Measurements from ENCODE around the gene PHLPP1.
"Not testable (repeated sequence)": the region's sequence is repeated elsewhere in the genome, so short reads cannot be mapped to it uniquely, and the experiment has no call there.

Gene PHLPP1

DNA sequence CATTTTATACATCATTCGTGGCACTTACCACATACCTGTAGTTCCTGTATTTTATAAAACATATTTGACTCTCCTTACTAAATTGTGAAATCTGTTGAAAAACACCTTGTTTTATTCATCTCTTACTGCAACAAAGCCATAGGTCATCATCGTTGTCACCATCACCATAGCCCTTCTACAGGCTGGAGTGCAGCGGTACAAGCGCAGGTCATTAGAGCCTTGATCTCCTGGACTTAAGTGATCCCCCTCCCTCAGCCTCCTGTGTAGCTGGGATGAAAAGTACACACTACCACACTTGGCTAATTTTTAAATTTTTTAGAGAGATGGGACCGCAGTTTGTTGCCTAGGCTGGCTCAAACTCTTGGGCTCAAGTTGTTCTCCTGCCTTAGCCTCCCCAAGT is 184.2 kb downstream of the PHLPP1 start:
- no peak for DNase-seq

DNA sequence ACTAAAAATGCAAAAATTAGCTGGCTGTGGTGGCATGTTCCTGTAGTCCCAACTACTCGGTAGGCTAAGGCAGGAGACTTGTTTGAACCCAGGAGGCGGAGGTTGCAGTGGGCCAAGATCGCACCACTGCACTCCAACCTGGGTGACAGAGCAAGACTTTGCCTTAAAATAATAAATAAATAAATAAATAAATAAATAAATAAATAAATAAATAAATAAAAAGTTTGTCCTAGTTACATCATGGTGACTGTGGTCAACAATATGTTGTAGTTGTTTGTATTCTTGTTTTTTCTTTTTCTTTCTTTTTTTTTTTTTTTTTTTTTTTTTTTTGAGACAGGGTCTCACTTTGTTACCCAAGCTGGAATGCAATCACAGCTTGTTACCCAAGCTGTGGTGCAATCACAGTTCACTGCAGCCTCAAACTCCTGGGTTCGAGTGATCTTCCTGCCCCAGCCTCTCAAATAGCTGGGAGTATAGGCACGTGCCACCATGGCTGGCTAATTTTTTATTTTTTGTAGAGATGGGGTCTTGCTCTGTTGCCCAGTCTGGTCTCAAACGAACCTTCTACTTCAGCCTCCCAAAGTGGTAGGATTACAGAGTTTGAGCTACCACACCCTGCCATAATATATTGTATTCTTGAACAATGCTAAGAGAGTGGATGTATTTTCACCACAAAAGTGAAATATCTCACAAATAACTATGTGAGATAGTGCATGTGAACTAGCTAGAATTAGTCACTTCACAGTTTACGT is 185.0 kb downstream of the PHLPP1 start:
- DNase-seq: no peak

DNA sequence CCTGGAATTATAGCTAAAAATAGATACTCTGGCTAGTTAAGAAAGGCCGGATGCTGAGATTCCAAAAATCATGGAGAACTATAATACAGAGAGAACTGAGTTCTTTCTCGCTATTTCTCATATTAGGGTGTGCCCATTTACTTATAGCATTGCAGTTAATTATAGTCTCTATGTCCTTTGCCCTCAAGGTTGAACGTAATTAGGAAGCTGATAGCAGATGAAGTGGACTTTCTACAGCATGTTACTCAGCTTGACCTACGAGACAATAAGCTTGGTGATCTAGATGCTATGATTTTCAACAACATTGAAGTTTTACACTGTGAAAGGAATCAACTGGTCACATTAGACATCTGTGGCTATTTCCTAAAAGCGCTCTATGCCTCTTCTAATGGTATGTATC is 187.4 kb downstream of the PHLPP1 start:
- no peak for DNase-seq

DNA sequence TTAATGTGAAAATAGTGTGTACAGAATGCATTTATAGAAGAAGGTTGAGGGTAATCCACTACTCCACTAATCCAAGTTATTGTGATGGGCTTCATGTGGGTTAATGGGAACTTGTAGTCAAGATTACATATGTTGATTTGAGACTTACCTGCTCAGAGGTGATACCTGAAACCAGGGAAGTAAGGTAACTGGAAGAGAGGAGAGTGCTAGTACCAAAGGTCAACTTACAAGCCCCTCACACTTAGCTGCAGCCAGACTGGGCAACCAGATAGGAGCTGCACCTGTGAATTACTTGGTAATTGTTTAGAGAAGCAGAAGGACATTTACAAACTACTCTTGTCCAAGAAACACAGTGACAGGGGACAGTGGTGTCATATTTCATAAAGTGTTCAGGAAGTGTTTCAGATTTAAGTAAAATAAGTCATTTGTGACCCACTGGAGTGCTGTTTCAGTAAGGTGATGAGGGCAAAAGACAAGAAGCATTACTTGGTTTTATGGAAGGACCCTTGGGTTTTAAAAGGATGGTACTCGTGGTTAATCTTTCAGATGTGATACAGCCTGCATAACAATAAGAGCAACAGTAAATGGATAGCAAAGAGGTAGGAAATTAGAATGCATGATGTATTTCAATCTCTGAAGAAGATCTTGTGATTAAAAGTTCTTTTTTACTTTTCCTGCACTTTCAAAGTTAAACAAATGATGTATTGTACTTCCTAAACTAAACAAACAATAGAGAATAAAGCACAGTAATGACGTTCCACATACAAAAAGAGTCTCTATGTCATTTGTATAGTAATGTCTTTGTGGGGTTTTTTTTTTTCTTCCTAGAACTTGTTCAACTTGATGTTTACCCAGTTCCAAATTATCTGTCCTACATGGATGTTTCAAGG is 189.3 kb downstream of the PHLPP1 start:
- DNase-seq: no peak

DNA sequence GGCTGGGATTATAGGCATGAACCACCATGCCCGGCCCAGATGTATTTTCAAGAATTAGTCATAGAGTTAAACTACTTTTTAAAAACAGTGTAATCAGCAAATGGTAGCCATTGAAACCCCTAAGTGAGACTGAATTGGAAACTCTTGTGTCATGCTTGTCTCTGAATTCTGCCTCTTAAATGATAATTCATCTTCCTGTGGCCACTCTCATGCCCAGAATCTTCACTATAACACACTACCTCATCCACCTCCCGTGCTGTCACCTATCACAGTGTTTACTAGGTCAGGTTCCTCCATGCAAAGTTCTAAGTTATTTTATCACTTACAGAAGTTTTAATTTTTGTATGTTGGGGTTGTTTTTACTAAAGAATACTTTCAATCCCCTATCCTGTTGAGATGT is 197.5 kb downstream of the PHLPP1 start:
- no peak for DNase-seq

DNA sequence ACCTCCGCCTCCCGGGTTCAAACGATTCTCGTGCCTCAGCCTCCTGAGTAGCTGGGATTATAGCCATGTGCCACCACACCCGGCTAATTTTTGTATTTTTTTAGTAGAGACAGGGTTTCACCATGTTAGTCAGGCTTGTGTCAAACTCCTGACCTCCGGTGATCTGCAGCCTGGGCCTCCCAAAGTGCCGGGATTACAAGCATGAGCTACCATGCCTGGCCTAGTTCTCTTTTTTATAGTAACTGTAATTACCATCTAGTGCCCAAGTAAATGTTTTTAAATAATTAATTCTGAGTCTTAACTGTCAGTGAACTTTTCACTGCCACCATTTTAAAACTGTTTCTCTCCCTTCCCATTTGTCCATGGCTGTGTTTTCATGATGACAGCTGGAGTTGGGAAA is 198.5 kb downstream of the PHLPP1 start:
- not testable (repeated sequence) for DNase-seq

DNA sequence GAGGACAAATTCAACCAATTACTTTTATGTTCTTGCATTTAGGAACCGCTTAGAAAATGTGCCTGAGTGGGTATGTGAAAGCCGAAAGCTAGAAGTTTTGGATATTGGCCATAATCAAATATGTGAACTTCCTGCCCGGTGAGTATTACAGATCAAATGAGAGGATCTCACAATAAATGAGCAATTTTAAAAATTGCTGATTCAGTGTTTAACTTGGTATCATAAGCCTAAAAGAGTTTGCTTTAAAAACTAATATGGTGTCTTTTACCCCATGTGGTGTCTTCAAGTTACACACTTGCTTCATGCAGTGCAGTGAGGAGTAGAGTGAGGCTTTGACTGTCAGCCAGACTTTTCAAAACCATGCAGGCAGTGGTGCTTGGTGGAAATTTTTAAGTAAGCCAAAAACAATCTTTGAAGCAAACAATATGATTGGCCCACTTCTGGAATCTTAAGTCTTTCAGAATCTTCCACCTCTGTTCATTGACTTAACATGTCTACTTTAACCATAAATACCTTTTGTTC is 199.6 kb downstream of the PHLPP1 start:
- no peak for DNase-seq

DNA sequence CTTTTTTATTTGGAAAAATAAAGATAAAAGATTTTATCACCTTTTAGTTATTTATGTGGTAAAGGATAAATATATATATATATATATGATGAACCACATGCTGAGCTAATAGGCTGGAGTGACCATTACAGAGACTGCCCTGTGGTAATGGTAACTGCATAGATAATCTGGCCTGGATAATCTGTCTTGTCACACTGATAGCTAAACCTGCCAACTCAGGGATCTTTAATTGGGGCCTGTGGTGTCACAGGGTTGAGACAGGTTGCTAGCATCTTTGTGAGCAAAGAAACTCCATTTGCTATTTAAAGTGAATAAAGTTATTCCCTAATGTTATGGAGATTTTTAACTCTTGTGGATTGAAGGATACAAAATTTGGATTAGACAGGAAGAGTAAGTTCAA is 203.0 kb downstream of the PHLPP1 start:
- no peak for DNase-seq

DNA sequence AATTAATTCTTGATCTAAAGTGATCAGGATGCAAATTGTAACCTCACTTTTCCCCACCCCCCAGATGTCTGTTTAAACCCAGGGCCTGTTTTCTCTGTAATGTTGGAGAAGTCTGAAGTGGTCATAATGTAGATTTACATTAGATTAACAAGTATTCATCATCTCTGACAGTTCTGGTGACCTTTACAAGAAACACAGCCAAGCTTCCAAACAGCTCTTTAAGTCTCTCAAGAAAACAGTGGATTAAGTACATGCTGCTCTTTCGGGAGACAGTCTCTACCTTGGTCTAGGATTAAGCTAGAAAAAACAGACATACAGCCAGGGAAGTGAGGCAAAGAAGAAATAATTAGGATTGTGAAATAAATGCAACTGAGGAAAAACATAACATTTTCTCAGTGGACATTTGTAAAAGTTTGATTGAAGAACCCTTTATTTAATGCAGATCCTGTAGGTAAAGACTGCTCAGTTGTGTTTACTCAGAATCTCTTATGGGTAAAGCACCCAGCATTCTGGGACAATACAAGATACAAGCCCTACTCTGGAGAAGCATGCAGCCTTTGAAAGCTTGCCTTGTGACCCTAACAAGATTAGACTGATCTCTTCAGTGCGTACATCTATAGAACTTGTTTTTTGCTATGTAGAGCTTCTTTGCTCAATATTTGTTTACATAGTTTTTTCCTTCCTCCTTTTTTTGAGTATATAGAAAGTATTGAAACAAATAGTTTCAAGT is 203.9 kb downstream of the PHLPP1 start:
- DNase-seq: no peak

DNA sequence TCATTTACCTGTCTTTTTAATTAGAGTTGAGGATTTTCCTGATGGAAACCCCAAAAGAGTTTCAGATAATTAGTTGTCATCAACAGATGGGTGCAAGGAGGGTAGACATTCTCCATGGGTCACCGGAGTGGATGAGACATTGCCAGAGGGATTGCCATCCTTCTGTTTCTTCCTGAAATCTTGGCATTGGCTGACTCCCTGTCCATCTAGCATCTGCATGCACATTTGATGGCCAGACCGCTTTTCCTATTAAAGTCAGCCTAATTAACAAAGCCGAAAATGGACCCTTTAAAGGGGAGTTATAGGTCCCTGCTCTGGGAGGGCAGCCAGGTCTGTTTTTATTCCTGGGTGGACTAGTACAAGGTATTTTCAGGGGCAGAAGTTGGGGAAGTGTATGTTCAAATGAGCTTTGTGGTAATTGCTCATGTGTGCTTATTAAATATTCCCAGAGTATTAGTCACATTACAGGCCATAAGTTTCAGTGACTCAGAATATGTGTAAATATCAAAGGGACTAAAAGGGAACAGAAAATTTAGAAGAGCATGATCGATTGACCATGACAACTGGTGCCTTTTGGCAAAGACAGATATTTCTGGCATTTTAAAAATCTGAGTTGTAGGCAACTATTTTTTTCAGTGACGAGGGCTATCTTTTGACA is 209.8 kb downstream of the PHLPP1 start:
- no peak for DNase-seq

DNA sequence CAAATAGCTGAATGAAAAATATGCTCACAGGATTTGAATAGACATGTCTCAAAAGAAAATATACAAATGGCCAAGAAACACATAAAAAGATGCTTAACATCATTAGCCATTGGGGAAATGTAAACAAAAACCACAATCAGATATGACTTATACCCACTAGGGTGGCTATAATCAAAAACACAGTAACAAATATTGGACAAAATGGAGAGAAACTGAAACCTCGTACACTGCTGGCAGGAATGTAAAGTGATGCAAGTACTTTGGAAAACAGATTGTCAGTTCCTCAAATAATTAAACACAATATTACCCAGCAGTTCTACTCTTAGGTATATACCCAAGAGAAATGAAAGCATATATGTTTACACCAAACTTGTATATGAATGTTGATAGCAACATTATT is 213.0 kb downstream of the PHLPP1 start:
- no peak for DNase-seq

DNA sequence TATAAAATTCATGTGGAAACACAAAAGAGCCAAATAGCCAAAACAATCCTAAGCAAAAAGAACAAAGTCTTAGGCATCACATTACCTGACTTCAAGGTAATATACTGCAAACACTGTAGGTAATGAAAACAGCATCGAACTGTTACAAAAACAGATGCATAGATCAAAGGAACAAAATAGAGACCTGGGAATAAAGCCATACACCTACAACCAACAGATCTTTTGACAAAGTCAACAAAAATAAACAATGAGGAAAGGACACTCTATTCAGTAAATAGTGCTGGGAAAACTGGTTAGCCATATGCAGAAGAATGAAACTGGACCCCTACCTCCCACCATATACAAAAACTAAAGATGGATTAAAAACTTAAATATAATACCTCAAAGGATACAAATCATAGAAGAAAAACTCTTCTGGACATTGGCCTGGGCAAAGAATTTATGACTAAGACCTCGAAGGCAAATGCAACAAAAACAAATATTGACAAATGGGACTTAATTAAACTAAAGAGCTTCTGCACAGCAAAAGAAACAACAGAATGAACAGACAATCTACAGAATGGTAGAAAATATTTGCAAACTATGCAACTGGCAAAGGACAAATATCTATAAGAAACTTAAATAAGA is 218.0 kb downstream of the PHLPP1 start:
- DNase-seq: no peak

DNA sequence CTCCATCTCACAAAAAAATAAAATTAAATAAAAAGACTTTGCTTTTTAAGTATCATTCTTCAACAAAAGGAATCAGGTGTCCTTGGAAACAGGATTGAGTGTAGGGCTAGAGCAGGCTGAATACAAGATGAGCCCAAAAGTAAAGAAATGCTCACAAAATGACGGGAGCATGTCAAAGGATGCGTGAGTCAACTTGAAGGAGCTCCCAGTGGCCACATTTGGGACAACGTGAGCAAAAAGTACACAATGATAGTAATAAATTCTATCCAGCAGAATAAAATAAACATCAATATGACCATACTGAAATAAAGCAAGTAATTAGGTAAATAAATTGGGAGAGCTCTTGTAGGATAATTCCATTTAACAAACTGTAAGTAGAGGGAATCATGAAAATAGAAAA is 220.7 kb downstream of the PHLPP1 start:
- DNase-seq: no peak

DNA sequence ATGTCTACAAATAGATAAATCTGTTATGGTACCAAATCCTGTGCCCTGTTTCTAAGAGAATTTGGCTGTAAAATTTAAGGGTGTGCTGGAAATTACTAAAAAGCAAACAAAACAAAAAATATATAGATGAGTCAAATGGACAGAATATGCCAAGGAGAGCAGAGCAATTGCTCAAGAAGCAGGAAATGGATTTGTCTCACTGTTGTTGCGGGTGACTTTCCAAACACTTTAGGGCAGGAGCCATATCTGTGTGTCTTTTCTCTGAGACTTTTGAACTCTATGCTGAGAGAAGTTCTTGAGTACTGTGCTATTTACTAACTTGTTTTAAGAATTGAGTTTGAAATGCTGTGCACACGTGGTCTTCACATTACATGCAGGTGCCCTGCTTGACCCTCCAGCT is 221.7 kb downstream of the PHLPP1 start:
- DNase-seq: no peak

DNA sequence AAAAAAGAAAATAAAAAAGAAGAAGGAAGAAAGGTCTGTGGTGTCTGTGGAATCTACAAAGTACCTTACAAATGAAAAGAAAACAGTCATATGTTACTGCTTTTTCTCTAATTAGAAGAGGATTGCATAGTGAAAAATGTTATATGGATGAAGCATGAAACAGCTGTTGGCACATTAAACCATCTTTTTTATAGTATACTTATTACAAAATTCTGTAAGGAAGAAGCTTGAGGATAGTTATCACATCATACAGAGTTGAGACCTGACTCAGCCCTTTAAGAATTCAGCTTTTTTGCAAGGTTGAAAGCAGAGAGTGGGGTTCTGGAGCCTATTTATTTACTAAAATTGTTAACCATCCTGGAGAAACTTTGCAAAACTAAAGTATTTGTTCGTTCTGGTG is 222.7 kb downstream of the PHLPP1 start:
- no peak for DNase-seq

DNA sequence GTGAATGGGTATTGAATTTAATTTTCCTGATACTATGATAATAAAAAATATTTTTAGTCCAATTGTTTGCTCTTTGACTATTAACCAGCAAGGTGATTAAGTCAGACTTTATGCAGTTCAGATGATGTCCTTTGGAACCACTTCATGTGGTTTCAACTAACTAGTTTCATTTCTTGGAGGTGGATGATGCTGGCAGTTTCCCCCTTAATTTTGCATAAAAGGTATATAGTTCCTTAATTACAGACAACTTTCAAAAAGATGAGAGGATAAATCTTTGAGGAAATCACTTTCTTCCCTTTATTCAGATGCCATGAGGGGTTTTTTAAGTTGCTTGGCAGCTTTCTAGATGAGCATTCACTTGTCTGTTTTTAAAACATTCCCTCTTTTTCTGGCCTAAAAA is 223.1 kb downstream of the PHLPP1 start:
- DNase-seq: no peak

DNA sequence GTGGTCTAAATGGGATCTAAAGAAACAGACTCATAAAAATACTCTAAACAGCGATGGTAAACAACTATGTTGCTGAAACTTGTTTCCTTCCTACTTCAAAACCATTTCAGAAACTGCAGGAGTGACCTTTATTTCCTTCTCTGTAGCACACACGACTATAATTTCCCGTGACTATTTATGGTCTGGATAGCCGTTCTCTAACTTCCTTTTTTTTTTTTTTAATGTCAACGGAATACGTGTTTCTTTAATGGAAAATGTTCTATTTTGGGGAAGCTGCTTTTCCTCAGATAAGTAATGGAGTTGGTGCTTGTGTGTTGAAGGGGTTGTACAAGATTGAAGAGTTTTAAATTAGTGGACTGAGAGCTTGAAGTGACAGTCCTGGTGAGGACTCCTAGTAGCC is 224.1 kb downstream of the PHLPP1 start:
- DNase-seq: no peak

DNA sequence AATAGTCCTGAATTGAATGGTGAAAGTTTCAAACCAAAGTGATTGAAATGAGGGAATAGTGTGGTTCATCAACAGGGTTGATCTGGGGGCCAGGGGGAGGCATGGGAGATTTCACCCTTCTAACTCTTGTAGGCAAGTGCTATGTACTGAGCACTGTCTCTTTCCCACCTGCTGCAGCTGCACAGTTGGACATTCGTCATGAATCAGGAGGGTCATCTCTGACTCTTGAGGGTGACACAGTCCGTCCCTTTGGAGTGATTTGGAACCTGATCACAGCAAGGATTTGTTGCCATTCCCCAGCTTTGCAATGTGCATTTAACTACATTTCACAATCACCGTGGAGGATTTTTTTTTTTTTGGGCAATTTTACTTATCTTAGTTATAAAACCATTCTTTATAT is 224.6 kb downstream of the PHLPP1 start:
- DNase-seq: no peak

DNA sequence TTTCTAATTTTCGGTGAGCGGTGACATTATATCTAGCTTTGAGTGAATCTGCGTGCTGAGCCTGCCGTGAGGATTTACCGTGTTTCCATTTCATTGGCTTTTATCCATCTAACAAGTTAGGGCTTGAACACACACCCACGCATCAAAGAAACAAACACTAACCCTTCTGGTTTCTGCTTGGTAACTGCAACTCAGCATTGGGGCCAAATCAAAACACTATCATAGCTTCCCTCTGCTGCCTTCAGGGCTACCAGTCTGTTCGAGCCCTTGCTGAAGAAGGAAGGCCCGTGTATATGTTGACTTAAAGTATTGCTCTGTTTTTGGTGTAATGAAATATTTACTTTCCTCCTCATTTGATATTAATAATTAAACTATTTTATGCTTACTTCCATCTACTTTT is 227.2 kb downstream of the PHLPP1 start:
- DNase-seq: no peak

DNA sequence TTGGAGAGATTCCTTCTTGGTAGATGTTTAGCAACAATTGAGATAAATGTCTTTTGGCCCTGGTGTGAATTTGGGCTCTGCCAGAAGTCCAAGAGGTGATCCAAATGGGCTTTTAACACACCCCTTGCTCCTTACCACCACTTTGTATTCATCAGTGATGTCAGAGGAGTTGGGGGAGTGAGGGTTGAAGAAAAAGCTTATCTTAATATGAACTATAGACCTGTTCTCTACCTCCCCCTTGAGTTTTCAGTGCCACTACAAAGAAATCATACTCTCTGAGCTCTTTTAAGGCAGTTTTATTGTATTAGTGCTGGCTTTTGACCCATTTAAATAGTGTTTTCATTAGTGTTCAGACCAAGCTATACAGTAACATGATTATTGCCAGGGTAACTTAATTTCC is 229.1 kb downstream of the PHLPP1 start:
- DNase-seq: no peak

DNA sequence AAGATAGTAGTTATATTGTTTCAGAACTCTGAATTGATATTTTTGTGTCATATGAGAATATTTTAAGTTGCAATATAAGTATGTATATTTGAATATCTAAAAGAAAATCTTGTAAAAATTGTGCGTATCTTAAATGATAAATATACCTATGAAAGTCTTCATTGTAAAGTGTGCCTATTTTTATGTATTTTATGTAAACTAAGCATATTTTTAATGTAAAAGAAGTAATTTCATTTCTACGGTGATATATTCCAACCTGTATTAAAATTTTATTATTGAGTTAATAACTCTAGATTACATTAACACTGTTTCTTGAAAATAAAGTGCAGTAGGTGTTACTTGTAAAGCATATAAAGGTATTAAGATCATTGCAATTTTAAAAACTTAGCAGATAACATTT is 233.4 kb downstream of the PHLPP1 start:
- no peak for DNase-seq

DNA sequence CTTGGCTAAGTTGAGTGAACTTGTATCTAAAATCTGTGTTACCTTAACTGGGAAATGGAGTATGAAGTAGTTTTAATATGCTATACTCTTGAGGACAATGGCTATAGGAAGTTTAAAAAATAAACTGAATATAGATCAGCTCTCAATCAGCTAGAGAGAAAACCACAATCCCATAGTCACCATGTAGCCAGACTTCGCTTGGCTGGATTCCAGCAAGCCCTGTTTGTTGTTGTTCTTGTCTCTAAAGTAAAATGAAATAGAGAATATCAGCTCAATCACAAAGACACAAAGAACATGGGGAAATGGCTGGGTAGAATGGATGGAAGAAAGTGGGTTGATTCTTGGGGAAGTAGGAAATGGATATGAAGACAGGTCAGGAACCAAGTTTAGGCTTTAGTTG is 234.9 kb downstream of the PHLPP1 start:
- no peak for DNase-seq

DNA sequence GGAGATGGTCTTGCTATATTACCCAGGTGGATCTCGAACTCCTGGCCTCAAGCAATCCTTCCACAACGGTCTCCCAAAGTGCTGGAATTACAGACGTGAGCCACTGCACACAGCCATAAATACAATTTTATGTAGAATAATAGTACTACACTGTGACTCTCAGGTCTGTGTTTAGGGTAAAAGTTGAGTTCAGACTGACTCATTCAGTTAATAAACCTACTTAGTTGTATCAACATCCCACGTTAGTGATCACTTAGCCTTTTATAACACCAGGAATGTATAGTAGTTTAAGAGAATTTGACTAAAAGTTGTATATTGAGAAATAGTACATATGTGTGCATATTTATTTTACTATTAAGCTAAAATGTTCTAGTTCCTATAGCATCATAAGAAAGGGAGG is 237.5 kb downstream of the PHLPP1 start:
- no peak for DNase-seq

All from NCI-H146 (cell line).